ENCODE measurements around the gene TP53RK.
"Not testable (repeated sequence)": the region's sequence is repeated elsewhere in the genome, so short reads cannot be mapped to it uniquely, and the experiment has no call there.

Gene TP53RK

GRCh38 chr20:46682063-46682821, 7.0 kb downstream of the TP53RK start:
- no peak for DNase-seq

GRCh38 chr20:46681032-46681854, 8.0 kb downstream of the TP53RK start:
- peak; percentile 65 for DNase-seq

GRCh38 chr20:46680684-46681031, 8.6 kb downstream of the TP53RK start:
- no peak for DNase-seq

- no peak for DNase-seq
Observed at GRCh38 chr20:46678516-46678915, 10.7 kb downstream of the TP53RK start.

GRCh38 chr20:46677608-46678007, 11.6 kb downstream of the TP53RK start:
- no peak for DNase-seq

GRCh38 chr20:46676649-46677316, 12.5 kb downstream of the TP53RK start:
- not testable (repeated sequence) for DNase-seq

GRCh38 chr20:46674253-46675083, 14.8 kb downstream of the TP53RK start:
- DNase-seq: no peak

- DNase-seq: no peak
Observed at GRCh38 chr20:46673394-46674252, 15.6 kb downstream of the TP53RK start.

- DNase-seq: no peak
Observed at GRCh38 chr20:46672543-46673148, 16.6 kb downstream of the TP53RK start.

GRCh38 chr20:46671866-46672542, 17.2 kb downstream of the TP53RK start:
- no peak for DNase-seq

- DNase-seq: no peak
Observed at GRCh38 chr20:46670585-46671584, 18.4 kb downstream of the TP53RK start.

GRCh38 chr20:46670228-46670584, 19.0 kb downstream of the TP53RK start:
- DNase-seq: no peak

GRCh38 chr20:46666818-46667515, 22.3 kb downstream of the TP53RK start:
- DNase-seq: no peak

GRCh38 chr20:46666306-46666705, 22.9 kb downstream of the TP53RK start:
- DNase-seq: no peak

GRCh38 chr20:46665602-46666001, 23.6 kb downstream of the TP53RK start:
- DNase-seq: no peak

GRCh38 chr20:46663531-46663930, 25.7 kb downstream of the TP53RK start:
- no peak for DNase-seq

GRCh38 chr20:46661659-46662058, 27.6 kb downstream of the TP53RK start:
- DNase-seq: no peak

GRCh38 chr20:46660487-46660886, 28.8 kb downstream of the TP53RK start:
- DNase-seq: no peak

- no peak for DNase-seq
Observed at GRCh38 chr20:46657618-46658017, 31.6 kb downstream of the TP53RK start.

All from femur (tissue), 1 donor.